Body of pancreas (tissue), 4 donors: ENCODE results near the gene KLHDC7B.

ENCODE experiments used
- CTCF ChIP-seq, 7 experiments: fragments of 450-650 bp in 4 of 7; fragments of 200-600 bp in 3 of 7; sonication (generic) in 3 of 7; IDR thresholded peaks; one replicate each; pipeline ENCODE4 v1.5.1; 2016 to 2019; ENCODE audit warnings: antibody characterized with exemption in 7 of 7
- POLR2A ChIP-seq, 3 donors: fragments of 450-650 bp; IDR thresholded peaks; one replicate each; pipeline ENCODE4 v1.6.1; 2016; ENCODE audit warnings: antibody characterized with exemption in 3 of 3, mild to moderate bottlenecking in 2 of 3

GRCh38 chr22:50548040-50548920, 2.6 kb downstream of the KLHDC7B start:
- TF ChIP-seq CTCF (IDR thresholded peaks at IDR 0.05) (no peak), POLR2A (IDR thresholded peaks at IDR 0.05) (no peak)
